ENCODE measurements around the gene ACTRT2.

The ACTRT2 gene

GRCh38 chr1:3056641-3057040, 35.4 kb downstream of the ACTRT2 start:
- DNase-seq = no peak

GRCh38 chr1:3058263-3059030, 37.2 kb downstream of the ACTRT2 start:
- DNase-seq = no peak

GRCh38 chr1:3060127-3060526, 38.9 kb downstream of the ACTRT2 start:
- no peak for DNase-seq

GRCh38 chr1:3060601-3061551, 39.6 kb downstream of the ACTRT2 start:
- DNase-seq = no peak

- no peak for DNase-seq
These were observed 40.3 kb downstream of the ACTRT2 start for GRCh38 chr1:3061566-3061965.

- DNase-seq = no peak
These were observed 40.8 kb downstream of the ACTRT2 start for GRCh38 chr1:3061981-3062615.

GRCh38 chr1:3062616-3063378, 41.5 kb downstream of the ACTRT2 start:
- no peak for DNase-seq

GRCh38 chr1:3063379-3064295, 42.4 kb downstream of the ACTRT2 start:
- no peak for DNase-seq

- no peak for DNase-seq
These were observed 43.1 kb downstream of the ACTRT2 start for GRCh38 chr1:3064296-3064850.

GRCh38 chr1:3064901-3065300, 43.6 kb downstream of the ACTRT2 start:
- no peak for DNase-seq

GRCh38 chr1:3065396-3065795, 44.1 kb downstream of the ACTRT2 start:
- DNase-seq = no peak

GRCh38 chr1:3065797-3066196, 44.5 kb downstream of the ACTRT2 start:
- no peak for DNase-seq

GRCh38 chr1:3066250-3066711, 45.0 kb downstream of the ACTRT2 start:
- no peak for DNase-seq

- no peak for DNase-seq
These were observed 45.6 kb downstream of the ACTRT2 start for GRCh38 chr1:3066826-3067225.

- DNase-seq = no peak
These were observed 46.0 kb downstream of the ACTRT2 start for GRCh38 chr1:3067301-3067670.

- no peak for DNase-seq
These were observed 46.6 kb downstream of the ACTRT2 start for GRCh38 chr1:3067671-3068563.

- no peak for DNase-seq
These were observed 47.5 kb downstream of the ACTRT2 start, which contains the start of gene PRDM16 for GRCh38 chr1:3068564-3069431. Gene PRDM16 (plus strand): TSS chr1:3069203. CDS start chr1:3069260, 57 bp downstream.

GRCh38 chr1:3069491-3070308, 48.4 kb downstream of the ACTRT2 start:
- DNase-seq = no peak
